ENCODE results near the gene CCDC117.

GRCh38 chr22:28779833-28780232 lies 7.3 kb downstream of the CCDC117 start:
- TF ChIP-seq POLR2A (IDR thresholded peaks at IDR 0.05) (no peak), CTCF (IDR thresholded peaks at IDR 0.05) (no peak), EP300 (IDR thresholded peaks at IDR 0.05) (no peak)
